OCI-LY1 (cell line): ENCODE data around the gene TBC1D9B.

Experiments
- H2AFZ ChIP-seq: fragments of 200-600 bp; sonication (generic), shearing (Covaris generic); 2 replicates; pipeline ENCODE4 v1.6.0; 2014; ENCODE audit warnings: antibody characterized with exemption, mild to moderate bottlenecking, low read length
- H3F3A ChIP-seq: fragments of 200-600 bp; sonication (generic), shearing (Covaris generic); 2 replicates; pipeline ENCODE4 v1.6.0; 2014; ENCODE audit warnings: mild to moderate bottlenecking, antibody characterized with exemption, low read length, moderate library complexity; ENCODE audit not compliant: insufficient read depth
- H3K27ac ChIP-seq: fragments of 200-600 bp; sonication (generic); 2 replicates; pipeline ENCODE4 v1.5.1; 2014; ENCODE audit warnings: low read length, mixed run types, mild to moderate bottlenecking, low read depth; ENCODE audit not compliant: poor library complexity, severe bottlenecking
- H3K27me3 ChIP-seq: fragments of 200-600 bp; sonication (generic); 2 replicates; pipeline ENCODE4 v1.6.0; 2014; ENCODE audit warnings: antibody characterized with exemption, mild to moderate bottlenecking, low read length, moderate library complexity; ENCODE audit not compliant: insufficient read depth
- H3K36me3 ChIP-seq: fragments of 200-600 bp; sonication (generic); 2 replicates; pipeline ENCODE4 v1.6.1; 2014; ENCODE audit warnings: mild to moderate bottlenecking, antibody characterized with exemption, low read length, moderate library complexity, mixed read lengths; ENCODE audit not compliant: insufficient read depth
- H3K4me1 ChIP-seq: fragments of 200-600 bp; sonication (generic); 2 replicates; pipeline ENCODE4 v1.5.1; 2014; ENCODE audit warnings: mild to moderate bottlenecking, low read length, moderate library complexity; ENCODE audit not compliant: insufficient read depth, severe bottlenecking
- H3K4me2 ChIP-seq: fragments of 200-600 bp; sonication (generic), shearing (Covaris generic); 2 replicates; pipeline ENCODE4 v1.6.1; 2014; ENCODE audit warnings: low read length
- H3K4me3 ChIP-seq: fragments of 200-600 bp; sonication (generic); 2 replicates; pipeline ENCODE4 v1.5.1; 2014; ENCODE audit warnings: low read length, low read depth, mild to moderate bottlenecking, mixed read lengths; ENCODE audit not compliant: poor library complexity, severe bottlenecking
- H3K79me2 ChIP-seq: fragments of 200-600 bp; shearing (Covaris generic); 2 replicates; pipeline ENCODE4 v1.6.1; 2016; ENCODE audit warnings: mixed run types, low read length, mixed read lengths; ENCODE audit not compliant: insufficient read depth
- H3K9ac ChIP-seq: fragments of 200-600 bp; sonication (generic), shearing (Covaris generic); 2 replicates; pipeline ENCODE4 v1.6.1; 2014; ENCODE audit warnings: mild to moderate bottlenecking, low read length, mixed read lengths
- H3K9me2 ChIP-seq: fragments of 200-600 bp; sonication (generic), shearing (Covaris generic); 2 replicates; pipeline ENCODE4 v1.6.1; 2014; ENCODE audit warnings: low read depth, mild to moderate bottlenecking, low read length, mixed read lengths
- H3K9me3 ChIP-seq: fragments of 200-600 bp; shearing (Covaris generic); 2 replicates; pipeline ENCODE4 v1.6.1; 2014; ENCODE audit warnings: low read length, mixed read lengths
- H4K20me1 ChIP-seq: fragments of 200-600 bp; sonication (generic), shearing (Covaris generic); 2 replicates; pipeline ENCODE4 v1.6.0; 2016; ENCODE audit warnings: mild to moderate bottlenecking, low read length; ENCODE audit not compliant: insufficient read depth
- EZH2 ChIP-seq: fragments of 200-600 bp; sonication (generic), shearing (Covaris generic); IDR thresholded peaks from 2 replicates; pipeline ENCODE4 v1.8.0; 2017; ENCODE audit warnings: borderline replicate concordance, mixed run types, mild to moderate bottlenecking, antibody characterized with exemption, low read length, moderate library complexity, mixed read lengths
- TF ChIP-seq, protein P1 (sequence below): fragments of 200-600 bp; sonication (generic), shearing (Covaris generic); IDR thresholded peaks from 2 replicates; pipeline ENCODE4 v1.5.1; 2017; ENCODE audit warnings: mild to moderate bottlenecking, antibody characterized with exemption, low read length, moderate library complexity, mixed read lengths

TBC1D9B gene

DNA sequence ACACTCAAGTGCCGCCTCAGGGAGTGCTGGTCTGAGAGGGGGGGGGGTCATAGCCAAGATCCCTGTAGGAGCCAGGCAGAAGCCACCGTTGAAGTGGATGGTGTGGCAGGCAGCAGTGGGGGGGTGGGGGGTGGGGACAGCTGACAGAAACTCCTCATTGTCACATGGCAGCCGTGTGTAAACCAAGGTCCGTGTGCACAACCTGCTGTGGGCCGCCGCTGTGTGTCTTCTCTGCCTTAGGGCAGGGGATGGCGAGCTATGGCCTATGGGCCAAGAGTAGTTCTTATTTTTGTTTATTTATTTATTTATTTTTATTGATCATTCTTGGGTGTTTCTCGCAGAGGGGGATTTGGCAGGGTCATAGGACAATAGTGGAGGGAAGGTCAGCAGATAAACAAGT lies 73.6 kb downstream of the TBC1D9B start:
- H3F3A ChIP-seq, result no peaks in the 10 kb centered on the region
- no peaks in the 10 kb centered on the region for H3K9me3 ChIP-seq
- TF ChIP-seq, protein P1, sequence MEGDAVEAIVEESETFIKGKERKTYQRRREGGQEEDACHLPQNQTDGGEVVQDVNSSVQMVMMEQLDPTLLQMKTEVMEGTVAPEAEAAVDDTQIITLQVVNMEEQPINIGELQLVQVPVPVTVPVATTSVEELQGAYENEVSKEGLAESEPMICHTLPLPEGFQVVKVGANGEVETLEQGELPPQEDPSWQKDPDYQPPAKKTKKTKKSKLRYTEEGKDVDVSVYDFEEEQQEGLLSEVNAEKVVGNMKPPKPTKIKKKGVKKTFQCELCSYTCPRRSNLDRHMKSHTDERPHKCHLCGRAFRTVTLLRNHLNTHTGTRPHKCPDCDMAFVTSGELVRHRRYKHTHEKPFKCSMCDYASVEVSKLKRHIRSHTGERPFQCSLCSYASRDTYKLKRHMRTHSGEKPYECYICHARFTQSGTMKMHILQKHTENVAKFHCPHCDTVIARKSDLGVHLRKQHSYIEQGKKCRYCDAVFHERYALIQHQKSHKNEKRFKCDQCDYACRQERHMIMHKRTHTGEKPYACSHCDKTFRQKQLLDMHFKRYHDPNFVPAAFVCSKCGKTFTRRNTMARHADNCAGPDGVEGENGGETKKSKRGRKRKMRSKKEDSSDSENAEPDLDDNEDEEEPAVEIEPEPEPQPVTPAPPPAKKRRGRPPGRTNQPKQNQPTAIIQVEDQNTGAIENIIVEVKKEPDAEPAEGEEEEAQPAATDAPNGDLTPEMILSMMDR, result no peak
- no peak for TF ChIP-seq EZH2
- H2AFZ ChIP-seq, result no peak overlapping the region
- H3K36me3 ChIP-seq, result peaks cover 82% of the 10 kb centered on the region
- no peaks in the 10 kb centered on the region for H3K79me2 ChIP-seq
- H3K27me3 ChIP-seq, result no peaks in the 10 kb centered on the region
- no peaks in the 10 kb centered on the region for H4K20me1 ChIP-seq
- H3K4me1 ChIP-seq, result no peaks in the 10 kb centered on the region
- H3K4me3 ChIP-seq, result no peak overlapping the region
- no peak overlapping the region for H3K4me2 ChIP-seq
- H3K27ac ChIP-seq, result no peak overlapping the region
- no peak overlapping the region for H3K9ac ChIP-seq
- H3K9me2 ChIP-seq, result no peaks in the 10 kb centered on the region

DNA sequence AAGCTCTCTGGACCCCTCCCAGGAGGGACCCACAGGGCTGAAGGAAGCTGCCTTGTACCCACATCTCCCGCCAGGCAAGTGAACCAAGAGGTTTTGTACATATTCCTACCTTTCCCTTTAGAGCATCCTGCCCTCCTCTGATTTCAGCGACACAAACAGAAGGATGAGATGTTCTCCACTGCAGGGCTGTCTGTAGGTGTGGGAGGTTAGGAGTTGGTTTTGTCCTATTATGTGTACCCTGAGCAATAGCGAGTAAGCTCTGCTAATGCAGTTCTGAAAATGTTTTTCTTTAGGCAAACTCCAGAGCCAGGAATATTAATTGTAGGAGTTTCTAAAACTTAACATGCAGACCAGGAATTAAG lies 74.0 kb downstream of the TBC1D9B start:
- Histone ChIP-seq H3K9me3 (no peaks in the 10 kb centered on the region), H4K20me1 (no peaks in the 10 kb centered on the region), H3K4me2 (no peak overlapping the region), H3K4me1 (no peaks in the 10 kb centered on the region), H3K27ac (no peak overlapping the region), H3K9ac (no peak overlapping the region), H3F3A (no peaks in the 10 kb centered on the region), H3K36me3 (peaks cover 85% of the 10 kb centered on the region), H3K79me2 (no peaks in the 10 kb centered on the region), H3K27me3 (no peaks in the 10 kb centered on the region), H3K9me2 (no peaks in the 10 kb centered on the region), H3K4me3 (no peak overlapping the region), H2AFZ (no peak overlapping the region)
- TF ChIP-seq EZH2, result no peak

DNA sequence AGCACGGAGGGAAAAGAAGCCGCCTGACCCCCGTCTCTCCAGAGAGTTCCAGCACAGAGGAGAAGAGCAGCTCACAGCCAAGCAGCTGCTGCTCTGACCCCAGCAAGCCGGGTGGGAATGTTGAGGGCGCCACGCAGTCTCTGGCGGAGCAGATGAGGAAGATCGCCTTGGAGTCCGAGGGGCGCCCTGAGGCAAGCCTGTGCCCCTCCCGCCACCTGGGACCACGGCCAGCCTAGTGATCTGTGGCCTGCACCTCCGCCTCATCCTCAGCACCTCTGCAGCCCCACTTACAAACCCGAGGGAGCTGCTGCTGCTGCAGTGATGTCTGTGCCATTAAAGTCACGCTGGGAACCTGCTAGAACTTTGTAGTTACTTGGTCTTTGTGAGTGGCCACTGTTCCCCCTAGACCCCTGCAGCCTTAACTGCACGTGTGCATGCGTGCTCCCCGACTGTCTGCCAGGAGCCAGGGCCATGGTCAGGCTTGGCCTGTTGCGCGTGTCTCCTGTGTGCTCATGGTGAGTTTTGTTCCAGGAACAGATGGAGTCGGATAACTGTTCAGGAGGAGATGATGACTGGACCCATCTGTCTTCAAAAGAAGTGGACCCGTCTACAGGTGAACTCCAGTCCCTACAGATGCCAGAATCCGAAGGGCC lies 74.5 kb downstream of the TBC1D9B start:
- no peak overlapping the region for H3K9ac ChIP-seq
- no peak overlapping the region for H3K4me2 ChIP-seq
- peaks cover 85% of the 10 kb centered on the region for H3K36me3 ChIP-seq
- no peak overlapping the region for H3K4me3 ChIP-seq
- H3K27ac ChIP-seq, result no peak overlapping the region
- H4K20me1 ChIP-seq, result no peaks in the 10 kb centered on the region
- TF ChIP-seq EZH2, result no peak
- TF ChIP-seq, protein P1, result no peak
- H3K27me3 ChIP-seq, result no peaks in the 10 kb centered on the region
- no peak overlapping the region for H2AFZ ChIP-seq
- H3K79me2 ChIP-seq, result no peaks in the 10 kb centered on the region
- H3K9me2 ChIP-seq, result no peaks in the 10 kb centered on the region
- no peaks in the 10 kb centered on the region for H3K4me1 ChIP-seq
- no peaks in the 10 kb centered on the region for H3F3A ChIP-seq
- H3K9me3 ChIP-seq, result no peaks in the 10 kb centered on the region
